HG03571 (cell line): ENCODE data around the gene HNRNPLL.

ENCODE experiments used
- ATAC-seq: cut with Tn5 transposase; IDR thresholded peaks from one replicate; pipeline ENCODE4 v1.9.1; 2021; ENCODE audit not compliant: unreplicated experiment

The HNRNPLL gene

GRCh38 chr2:38597115-38597514, 5.6 kb downstream of the HNRNPLL start:
- ATAC-seq: no peak

GRCh38 chr2:38596229-38596628, 6.5 kb downstream of the HNRNPLL start:
- ATAC-seq: no peak

- ATAC-seq: no peak
Measured at GRCh38 chr2:38592951-38593350, 9.8 kb downstream of the HNRNPLL start.

GRCh38 chr2:38591152-38591551, 11.6 kb downstream of the HNRNPLL start:
- ATAC-seq: no peak

- ATAC-seq: no peak
Measured at GRCh38 chr2:38590053-38590452, 12.7 kb downstream of the HNRNPLL start.

DNA sequence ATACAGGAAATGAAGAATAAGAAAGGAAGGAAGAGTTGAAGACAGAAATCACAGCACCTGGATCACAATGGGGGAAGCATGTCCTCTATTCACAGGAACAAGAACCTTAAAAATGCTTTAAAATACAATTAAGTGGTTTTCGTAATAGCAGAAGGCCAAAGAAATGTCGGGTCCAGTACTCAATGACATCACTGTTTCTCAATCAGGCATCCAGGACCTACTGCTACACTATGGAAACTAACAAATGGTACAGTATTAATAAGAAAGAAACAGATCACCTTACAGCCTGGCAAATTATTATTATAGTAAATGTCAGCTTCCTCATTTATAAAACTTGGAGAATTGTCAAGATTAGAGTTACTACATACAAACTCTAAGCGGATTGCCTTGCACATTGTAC, 15.8 kb downstream of the HNRNPLL start:
- no peak for ATAC-seq

DNA sequence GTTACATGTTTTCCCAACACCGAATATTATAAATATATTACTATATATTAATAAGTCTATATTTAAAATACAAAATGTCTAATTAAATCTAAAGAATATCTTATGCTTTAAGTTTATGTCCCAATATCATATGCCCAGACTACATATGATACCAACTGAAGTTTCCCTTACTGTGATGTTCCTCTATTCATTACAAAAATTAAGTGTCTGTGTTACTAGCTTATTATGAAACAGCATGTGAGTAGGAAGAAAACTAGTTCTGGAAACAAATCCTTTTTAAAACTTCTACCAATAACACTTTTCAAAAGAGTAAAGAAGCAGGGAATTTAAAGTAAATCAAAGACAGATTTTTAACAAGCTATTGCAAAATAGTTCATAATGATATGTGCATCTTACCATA, 17.8 kb downstream of the HNRNPLL start:
- no peak for ATAC-seq

GRCh38 chr2:38583994-38584393, 18.7 kb downstream of the HNRNPLL start:
- no peak for ATAC-seq

DNA sequence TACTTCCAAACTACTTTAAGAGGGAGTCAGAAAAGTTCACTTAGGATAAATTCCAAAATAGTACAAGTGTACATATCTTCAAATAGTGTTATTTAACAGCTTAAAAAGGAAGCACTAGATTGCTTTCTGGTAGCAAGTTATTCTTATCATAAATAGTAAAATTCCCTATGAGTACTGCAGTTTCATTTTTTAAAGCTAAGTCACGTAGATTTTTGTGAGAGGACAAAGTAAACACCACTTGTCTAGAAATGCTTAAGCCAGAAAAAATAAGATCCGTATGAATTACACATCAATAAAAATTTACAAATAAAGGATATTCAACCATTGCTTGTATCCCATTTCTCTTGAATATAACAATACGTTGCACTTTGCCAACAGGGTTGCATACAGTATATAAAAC, 19.2 kb downstream of the HNRNPLL start:
- no peak for ATAC-seq

GRCh38 chr2:38581193-38582147, 21.3 kb downstream of the HNRNPLL start:
- ATAC-seq: peak; percentile 66

DNA sequence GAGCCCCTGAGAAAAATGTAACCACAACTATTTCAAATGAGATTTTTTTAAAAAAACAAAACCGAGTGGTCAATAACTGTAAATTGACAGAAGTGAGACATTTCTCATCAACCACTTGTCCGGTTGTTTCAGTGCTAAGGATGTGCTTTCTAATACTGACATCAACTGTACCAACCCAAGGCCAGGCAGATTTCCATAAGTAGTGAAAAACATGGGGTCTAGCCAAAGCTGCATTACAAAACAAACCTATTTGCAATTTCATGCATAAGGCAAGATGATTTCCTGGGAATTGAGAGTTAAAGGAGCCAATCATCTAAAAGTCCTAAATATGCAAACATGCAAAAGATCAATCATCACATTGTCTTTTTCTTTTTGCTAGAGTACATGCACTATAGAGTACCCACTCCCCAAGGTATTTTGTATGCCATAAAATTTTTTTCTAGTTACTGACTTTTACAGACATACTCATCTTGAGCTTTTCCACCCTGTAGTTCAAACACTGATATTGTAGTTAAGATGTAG, 22.6 kb downstream of the HNRNPLL start:
- ATAC-seq: no peak

DNA sequence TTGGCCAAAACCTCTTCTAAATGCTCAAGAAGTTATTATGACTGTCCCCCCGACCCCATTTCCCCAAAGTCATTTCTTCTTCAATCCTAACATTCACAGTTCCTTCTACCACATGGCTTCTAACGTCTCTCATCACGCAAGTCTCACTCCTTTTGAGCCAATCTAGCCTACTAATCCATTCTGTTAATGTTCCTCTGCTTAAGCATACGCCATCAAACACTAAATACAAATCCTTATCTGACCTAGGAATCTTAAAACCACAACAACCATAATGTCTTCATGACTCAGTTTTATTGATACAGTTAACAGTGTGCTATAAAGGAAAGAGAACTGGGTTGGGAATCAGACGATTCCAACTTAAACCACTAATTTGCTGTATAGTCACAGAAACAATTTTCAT, 23.9 kb downstream of the HNRNPLL start:
- no peak for ATAC-seq

GRCh38 chr2:38574278-38574677, 28.4 kb downstream of the HNRNPLL start:
- ATAC-seq: no peak

GRCh38 chr2:38572167-38572566, 30.6 kb downstream of the HNRNPLL start:
- ATAC-seq: no peak

- ATAC-seq: no peak
Measured at GRCh38 chr2:38571193-38571592, 31.5 kb downstream of the HNRNPLL start.

- ATAC-seq: no peak
Measured at GRCh38 chr2:38568724-38569436, 33.8 kb downstream of the HNRNPLL start.

DNA sequence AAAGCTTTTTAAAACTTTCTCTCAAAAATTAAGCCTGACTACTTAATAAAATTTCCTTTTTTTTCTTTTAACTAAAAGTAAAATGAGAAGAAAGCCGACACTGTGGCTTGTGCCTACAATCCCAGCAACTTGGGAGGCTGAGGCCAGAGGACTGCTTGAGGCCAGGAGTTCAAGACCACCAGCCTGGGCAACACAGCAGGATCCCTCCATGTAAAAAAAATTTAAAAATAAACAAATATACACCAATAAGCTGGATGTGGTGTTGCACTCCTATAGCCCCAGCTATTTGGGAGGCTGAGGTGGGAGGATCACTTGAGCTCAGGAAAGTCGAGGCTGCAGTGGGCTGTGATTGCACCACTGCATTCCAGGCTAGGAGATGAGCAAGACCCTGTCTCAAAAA, 37.4 kb downstream of the HNRNPLL start:
- ATAC-seq: no peak

- no peak for ATAC-seq
Measured at GRCh38 chr2:38561691-38562090, 41.0 kb downstream of the HNRNPLL start.

DNA sequence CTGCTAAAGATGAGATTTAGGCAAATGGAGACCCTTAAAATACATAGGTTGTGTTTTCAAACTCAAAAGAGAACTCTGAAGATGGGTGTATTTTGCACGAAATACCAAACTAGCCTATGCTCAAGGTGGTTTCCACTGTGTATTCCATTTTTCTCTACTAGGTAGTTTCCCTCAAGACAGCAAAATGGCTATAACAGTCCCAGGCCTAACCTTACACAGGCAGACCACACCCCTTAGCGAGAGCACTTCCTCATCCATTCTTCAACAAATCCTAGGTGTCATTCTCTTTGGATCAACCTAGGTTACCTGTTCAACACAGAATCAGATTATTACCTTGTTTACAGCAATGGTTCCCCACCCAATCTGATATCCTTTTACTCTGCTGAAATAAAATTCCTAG, 42.6 kb downstream of the HNRNPLL start:
- no peak for ATAC-seq

GRCh38 chr2:38557981-38558380, 44.7 kb downstream of the HNRNPLL start:
- ATAC-seq: no peak

GRCh38 chr2:38557217-38557616, 45.5 kb downstream of the HNRNPLL start:
- ATAC-seq: no peak
